G401 (cell line): ENCODE measurements around the gene RAB5IF. TPM values are rescaled to one million over a fixed set of nuclear protein-coding genes. Genes with fewer than 3 reads are reported as not detected.
"Not testable (repeated sequence)": the region's sequence is repeated elsewhere in the genome, so short reads cannot be mapped to it uniquely, and the experiment has no call there.

Source experiments
- DNase-seq: peaks from one replicate; pipeline ENCODE4 v3.0.0-alpha.2; 2015; ENCODE audit warnings: low spot score
- in situ Hi-C: cut with HindIII; loops from 2 replicates; pipeline ENCODE4 v1.10.0; 2016; ENCODE audit warnings: low sequenced_read_pairs, mixed read lengths
- total RNA-seq: library from RNA; depleted of rRNA; stranded (reverse); fragments of >200 nt; shearing (Covaris generic); gene quantifications from 2 replicates; pipeline ENCODE4 v1.2.3, GENCODE V29; 2014

RAB5IF gene
- total RNA-seq, 1 experiment from 2014 or later = 162 TPM

DNA sequence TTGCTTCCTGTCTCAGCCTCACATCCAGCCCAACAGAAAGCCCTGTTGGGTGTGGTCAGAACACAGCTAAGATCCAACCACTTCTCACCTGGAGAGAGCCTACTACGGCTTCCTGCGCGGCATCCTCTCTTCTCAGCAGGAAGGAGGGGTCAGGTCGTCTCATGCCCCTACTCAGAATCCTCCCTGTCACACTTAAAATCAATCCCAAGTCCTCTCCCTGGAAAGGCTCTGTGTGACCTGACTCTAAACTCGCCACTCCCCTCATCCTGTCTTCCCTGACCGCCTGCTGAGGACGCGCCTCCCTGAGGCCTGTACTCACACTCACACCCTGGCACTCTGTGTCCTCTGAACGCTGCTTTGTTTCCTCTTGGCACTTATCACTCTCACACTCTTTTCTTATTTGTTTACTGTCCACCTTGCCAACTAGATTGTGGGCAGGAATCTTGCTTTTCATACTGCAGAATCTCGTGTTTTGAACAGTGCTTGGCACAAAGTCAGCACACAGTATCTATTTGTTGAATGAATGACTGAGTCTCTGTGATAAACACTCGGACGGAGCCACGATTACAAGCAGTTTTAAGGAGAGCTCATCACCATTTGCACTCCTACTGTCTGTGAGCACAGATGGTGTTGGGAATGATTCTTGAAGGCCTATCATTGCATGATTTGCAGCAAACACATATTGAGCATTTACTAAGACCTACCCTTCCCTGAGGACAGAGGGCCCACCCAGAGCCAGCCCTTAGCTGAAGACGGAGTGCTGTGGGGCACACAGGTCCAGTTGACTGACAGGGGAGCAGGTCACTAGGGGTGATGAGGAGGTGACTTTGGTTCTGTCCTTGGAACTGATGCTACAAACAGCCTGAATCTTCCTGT lies 18.7 kb downstream of the RAB5IF start:
- DNase-seq = no peak
- in situ Hi-C loops = no loop called here

DNA sequence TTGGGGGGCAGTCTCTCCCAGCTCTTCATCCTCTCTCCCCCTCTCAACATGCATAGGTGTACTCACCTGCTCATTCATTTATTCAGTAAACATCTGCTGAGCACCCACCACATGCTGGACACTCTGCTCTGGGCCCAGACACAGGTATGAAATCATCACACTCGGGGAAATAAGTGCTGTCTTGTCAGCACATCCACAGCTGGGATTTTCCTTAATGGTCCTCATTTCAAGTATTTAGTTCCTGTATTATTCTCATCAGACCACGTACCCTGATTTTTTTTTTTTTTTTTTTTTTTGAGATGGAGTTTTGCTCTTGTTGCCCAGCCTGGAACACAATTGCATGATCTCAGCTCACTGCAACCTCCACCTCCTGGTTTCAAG lies 19.4 kb downstream of the RAB5IF start:
- in situ Hi-C loops = no loop called here
- no peak for DNase-seq

- in situ Hi-C loops = no loop called here
- no peak for DNase-seq
Observed at GRCh38 chr20:36628076-36628475, 22.5 kb downstream of the RAB5IF start.

DNA sequence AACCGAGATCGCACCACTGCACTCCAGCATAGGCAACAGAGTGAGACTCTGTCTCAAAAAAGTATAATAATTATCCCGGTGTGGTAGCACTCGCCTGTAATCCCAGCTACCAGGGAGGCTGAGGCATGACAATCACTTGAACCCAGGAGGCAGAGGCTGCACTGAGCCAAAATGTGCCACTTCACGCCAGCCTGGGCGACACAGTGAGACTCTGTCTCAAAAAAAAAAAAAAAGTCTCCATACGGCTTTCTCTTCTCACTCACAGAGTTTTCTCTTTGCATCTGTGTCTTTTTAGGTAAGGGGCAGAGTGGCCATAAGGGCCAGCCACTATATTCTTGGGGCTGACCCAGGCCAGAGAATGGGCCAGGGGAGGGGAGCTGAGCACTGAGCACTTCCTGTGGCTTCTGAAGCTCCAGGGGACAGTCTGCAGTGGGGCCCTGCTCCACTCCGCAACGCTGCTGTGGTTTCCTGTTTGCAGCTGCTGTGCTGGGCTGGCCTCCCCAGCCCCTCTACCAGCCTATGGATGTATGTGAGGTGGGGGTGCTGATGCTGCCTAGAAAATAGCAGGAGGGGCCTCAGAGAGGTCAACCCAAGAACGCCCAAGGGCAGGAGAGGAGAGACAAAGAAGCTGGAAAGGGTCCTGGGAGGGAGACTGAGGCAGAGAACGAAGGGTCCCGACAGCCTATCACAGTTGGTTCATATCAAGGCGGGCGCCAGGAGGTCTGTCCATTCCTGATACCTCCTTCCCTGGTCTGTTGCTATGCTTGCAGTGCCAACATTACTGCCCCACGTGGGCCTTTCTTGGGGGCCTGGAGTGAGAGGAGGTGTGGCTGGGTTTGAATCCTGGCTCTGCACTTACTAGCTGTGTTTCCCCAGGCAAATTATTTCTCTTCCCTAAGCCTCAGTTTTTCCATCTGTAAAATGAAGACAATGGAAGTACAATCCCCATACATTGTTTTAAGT lies 24.4 kb downstream of the RAB5IF start:
- no peak for DNase-seq
- in situ Hi-C loops = no loop called here

- in situ Hi-C loops = no loop called here
- no peak for DNase-seq
Observed at GRCh38 chr20:36631646-36632045, 26.1 kb downstream of the RAB5IF start.

- in situ Hi-C loops = no loop called here
Observed at GRCh38 chr20:36632147-36632486, 26.5 kb downstream of the RAB5IF start.

DNA sequence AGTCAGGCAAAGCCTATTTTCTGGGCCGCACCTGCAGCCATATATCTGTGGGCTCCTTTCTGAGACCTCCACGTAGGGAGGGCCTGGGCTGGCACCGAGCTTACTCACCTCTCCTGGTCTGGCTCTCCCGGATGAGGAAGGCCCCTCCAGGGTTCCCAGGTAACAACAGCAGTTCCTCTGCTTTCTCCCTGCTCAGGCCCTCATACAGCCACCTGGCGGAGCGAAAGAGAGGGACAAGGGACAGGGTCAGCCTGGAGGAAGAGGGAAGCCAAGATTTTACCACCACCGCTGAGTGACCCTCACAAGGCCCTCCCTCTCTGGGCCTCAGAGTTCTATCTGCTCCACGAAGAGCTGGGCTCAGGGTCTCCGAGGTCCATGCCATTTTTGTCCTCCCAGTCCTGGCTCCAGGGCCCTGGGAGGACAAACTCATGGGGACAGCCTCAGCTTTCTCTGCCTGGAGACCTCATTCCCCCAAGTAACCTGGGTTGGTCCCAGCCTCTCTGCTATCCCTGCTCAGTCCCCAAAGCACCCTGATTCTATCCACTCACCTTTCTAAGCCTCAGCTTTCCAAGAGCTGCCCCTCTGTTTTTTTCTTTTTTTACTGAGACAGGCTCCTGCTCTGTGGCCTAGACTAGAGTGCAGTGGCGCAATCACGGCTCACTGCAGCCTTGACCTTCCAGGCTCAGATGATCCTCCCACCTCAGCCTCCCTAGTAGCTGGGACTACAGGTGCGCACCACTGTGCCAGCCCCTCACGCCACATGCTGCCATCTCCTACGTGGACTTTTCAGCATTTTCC lies 27.1 kb downstream of the RAB5IF start:
- in situ Hi-C loops = no loop called here
- no peak for DNase-seq

More at GRCh38 chr20:36632147-36632486, 26.5 kb downstream of the RAB5IF start:
- DNase-seq = no peak

DNA sequence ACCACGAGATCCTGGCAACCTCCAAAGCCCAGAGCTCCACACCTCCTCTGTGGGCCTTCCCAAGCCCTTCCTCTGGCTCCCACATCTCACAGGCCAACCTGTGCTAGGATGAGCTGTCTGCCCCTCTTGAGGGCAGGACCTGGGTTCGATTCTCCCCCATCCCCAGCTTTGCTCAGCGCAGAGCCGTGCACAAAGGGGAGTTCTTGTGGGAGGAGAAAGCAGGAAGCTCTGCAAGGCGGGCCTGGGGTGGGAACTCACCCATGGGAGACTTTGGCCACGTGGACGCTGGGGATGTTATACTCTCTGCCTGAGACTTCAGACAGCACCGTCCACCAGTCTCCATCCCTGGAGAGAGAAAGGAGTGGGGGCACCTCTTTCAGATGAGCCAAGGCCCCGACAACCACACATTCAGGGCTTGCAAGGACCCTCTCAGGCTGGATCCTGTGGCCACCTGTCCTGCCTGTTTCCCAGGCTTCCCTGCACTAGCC lies 27.8 kb downstream of the RAB5IF start:
- in situ Hi-C loops = no loop called here

GRCh38 chr20:36634342-36634741 lies 28.8 kb downstream of the RAB5IF start:
- in situ Hi-C loops = no loop called here
- no peak for DNase-seq

More for the DNA sequence above, 27.8 kb downstream of the RAB5IF start:
- no peak for DNase-seq

DNA sequence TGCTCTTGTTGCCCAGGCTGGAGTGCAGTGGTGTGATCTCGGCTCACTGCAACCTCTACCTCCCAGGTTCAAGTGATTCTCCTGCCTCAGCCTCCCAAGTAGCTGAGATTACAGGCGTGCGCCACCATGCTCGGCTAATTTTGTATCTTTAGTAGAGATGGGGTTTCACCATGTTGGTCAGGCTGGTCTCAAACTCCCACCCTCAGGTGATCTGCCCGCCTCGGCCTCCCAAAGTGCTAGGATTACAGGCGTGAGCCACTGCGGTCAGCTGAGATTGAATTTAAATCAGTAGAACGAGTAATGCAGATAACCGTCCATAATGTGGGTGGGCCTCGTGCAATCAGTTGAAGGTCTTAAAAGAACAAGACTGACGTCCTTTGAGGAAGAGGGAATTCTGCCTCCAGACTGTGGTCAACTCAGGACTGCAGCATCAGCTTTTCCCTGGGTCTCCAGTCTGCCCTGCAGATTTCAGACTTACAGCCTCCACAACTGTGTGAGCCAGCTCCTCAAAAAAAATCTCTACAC lies 33.4 kb downstream of the RAB5IF start:
- DNase-seq, in situ Hi-C loops: not testable (repeated sequence)

GRCh38 chr20:36641506-36641843 lies 35.9 kb downstream of the RAB5IF start:
- in situ Hi-C loops = no loop called here
- DNase-seq = no peak

DNA sequence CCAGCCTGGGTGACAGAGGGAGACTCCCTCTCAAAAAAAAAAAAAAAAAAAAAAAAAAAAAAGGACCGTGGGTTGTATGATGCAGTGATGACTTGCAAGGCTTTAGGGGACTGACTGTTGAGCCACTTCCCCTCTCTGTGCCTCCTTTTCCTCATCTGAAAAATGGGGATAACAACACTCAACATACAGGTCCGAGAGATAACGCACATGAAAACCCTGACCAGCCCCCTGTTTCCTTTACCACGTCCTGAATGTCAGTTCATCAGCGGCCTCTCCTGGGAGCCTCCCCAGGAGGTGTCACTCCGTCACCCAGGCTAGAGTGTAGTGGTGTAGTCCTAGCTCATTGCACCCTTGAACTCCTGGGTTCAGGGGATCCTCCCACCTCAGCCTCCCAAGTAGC lies 36.6 kb downstream of the RAB5IF start:
- in situ Hi-C loops = no loop called here
- no peak for DNase-seq

GRCh38 chr20:36644032-36644705 lies 38.6 kb downstream of the RAB5IF start:
- in situ Hi-C loops = no loop called here
- DNase-seq = no peak

- DNase-seq = no peak
- in situ Hi-C loops = no loop called here
Observed at GRCh38 chr20:36644706-36645095, 39.1 kb downstream of the RAB5IF start.

DNA sequence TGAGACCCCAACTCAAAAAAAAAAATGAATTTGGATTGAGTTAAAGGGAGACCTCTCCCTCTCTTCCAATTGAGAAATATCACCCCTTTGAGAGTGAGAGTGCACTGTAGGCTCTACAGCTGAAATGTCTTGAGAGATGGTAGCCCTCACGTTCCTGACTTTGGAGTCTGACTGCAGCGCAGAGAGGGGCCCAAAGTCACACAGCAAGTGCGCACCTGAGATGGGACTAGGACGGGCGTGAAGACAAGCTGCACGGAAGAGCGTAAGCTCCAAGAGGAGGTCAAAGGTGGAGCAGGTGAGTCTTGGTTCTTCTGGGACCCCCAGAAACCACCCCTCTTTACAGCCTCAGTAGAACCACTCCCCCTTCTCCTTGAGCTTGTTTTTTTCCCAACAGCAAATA lies 39.8 kb downstream of the RAB5IF start:
- in situ Hi-C loops = no loop called here
- no peak for DNase-seq

DNA sequence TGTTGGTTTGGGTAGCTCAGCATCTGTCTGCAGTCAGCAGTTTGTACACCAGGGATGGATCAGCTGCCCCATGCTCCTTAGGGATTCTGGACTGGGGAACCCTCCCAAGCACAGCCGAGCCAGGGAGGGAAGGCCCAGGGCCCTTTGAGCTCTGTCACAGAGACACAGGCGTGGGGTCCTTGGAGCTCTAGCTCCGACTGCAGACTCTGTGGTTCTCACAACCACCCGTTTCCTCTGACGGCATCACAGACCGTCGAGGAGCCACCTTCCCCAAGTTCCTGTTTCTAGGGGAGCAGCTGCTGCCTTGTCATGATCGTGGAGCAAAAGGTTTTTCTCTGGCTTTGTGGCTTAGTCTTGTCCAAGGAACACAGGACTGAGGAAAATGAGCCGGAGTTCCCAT lies 40.4 kb downstream of the RAB5IF start, which contains the start of gene SLA2:
Gene SLA2 (minus strand): TSS at position 199 of the 400 bp plus-strand sequence. CDS start 4,861 bp downstream, outside the sequence.
- in situ Hi-C loops = no loop called here
- DNase-seq = no peak

GRCh38 chr20:36646678-36647077 lies 41.1 kb downstream of the RAB5IF start:
- DNase-seq = no peak

More at GRCh38 chr20:36646678-36647077, 41.1 kb downstream of the RAB5IF start:
- in situ Hi-C loops = no loop called here
